ENCODE measurements around the gene UTP14C. TPM values are rescaled to one million over a fixed set of nuclear protein-coding genes. Genes with fewer than 3 reads are reported as not detected.
"Not testable (repeated sequence)": the region's sequence is repeated elsewhere in the genome, so short reads cannot be mapped to it uniquely, and the experiment has no call there.

UTP14C gene
- total RNA-seq, 1 donor from 2014 or later, result 29.1 TPM

- H3K79me2 ChIP-seq (ENCODE audit: low read depth), result no peaks in the 10 kb centered on the region
- peaks cover 5% of the 10 kb centered on the region for H3K9me3 Mint-ChIP-seq
- H2AFZ ChIP-seq (replicated peaks), result no peak overlapping the region
- H3K36me3 ChIP-seq, result no peaks in the 10 kb centered on the region
- peaks cover 3% of the 10 kb centered on the region for H3K36me3 Mint-ChIP-seq
- no peak overlapping the region for H3K27ac ChIP-seq
- no peaks in the 10 kb centered on the region for H3K4me1 Mint-ChIP-seq
- no peaks in the 10 kb centered on the region for H3K27me3 ChIP-seq
- no peak overlapping the region for H3K4me3 Mint-ChIP-seq
- DNase-seq (ENCODE audit: low spot score), result no peak
- H3F3A ChIP-seq (ENCODE audit: low read depth), result no peaks in the 10 kb centered on the region
- no peak overlapping the region for H3K27ac Mint-ChIP-seq
- no peaks in the 10 kb centered on the region for H4K20me1 ChIP-seq (ENCODE audit: low read depth)
- no peak overlapping the region for H3K4me2 ChIP-seq
- no peaks in the 10 kb centered on the region for H3K9me3 ChIP-seq (ENCODE audit: low read depth)
- H3K9ac ChIP-seq, result no peak overlapping the region
- H3K4me3 ChIP-seq, result no peak overlapping the region
- no peak for TF ChIP-seq EZH2 (IDR thresholded peaks at IDR 0.05)
- TF ChIP-seq EZH2phosphoT487 (IDR thresholded peaks at IDR 0.05), result no peak
- no peak for TF ChIP-seq CTCF (IDR thresholded peaks at IDR 0.05)
- no peaks in the 10 kb centered on the region for H3K27me3 Mint-ChIP-seq (ENCODE audit: insufficient read depth, low read depth)
- no peaks in the 10 kb centered on the region for H3K4me1 ChIP-seq
These were observed 29.0 kb downstream of the UTP14C start for GRCh38 chr13:52053460-52053859.

- H3K4me3 Mint-ChIP-seq; H3K27me3 Mint-ChIP-seq (ENCODE audit: insufficient read depth, low read depth); H3K4me1 Mint-ChIP-seq; H3F3A ChIP-seq (ENCODE audit: low read depth); H3K27ac ChIP-seq; H3K27ac Mint-ChIP-seq; H3K4me2 ChIP-seq; H2AFZ ChIP-seq (replicated peaks); H3K79me2 ChIP-seq (ENCODE audit: low read depth); H3K27me3 ChIP-seq; H4K20me1 ChIP-seq (ENCODE audit: low read depth); H3K36me3 Mint-ChIP-seq; H3K9ac ChIP-seq; H3K9me3 ChIP-seq (ENCODE audit: low read depth); DNase-seq (ENCODE audit: low spot score); H3K4me1 ChIP-seq; H3K36me3 ChIP-seq; H3K4me3 ChIP-seq: not testable (repeated sequence)
- peaks cover 35% of the 10 kb centered on the region for H3K9me3 Mint-ChIP-seq
These were observed 36.6 kb downstream of the UTP14C start for GRCh38 chr13:52061064-52061463.

- TF ChIP-seq EZH2 (IDR thresholded peaks at IDR 0.05), result no peak
- no peak for TF ChIP-seq EZH2phosphoT487 (IDR thresholded peaks at IDR 0.05)
- no peak for TF ChIP-seq CTCF (IDR thresholded peaks at IDR 0.05)
- Histone ChIP-seq H3K79me2 (ENCODE audit: low read depth) (no peaks in the 10 kb centered on the region), H3K27ac (no peak overlapping the region), H4K20me1 (ENCODE audit: low read depth) (no peaks in the 10 kb centered on the region), H3K9me3 (ENCODE audit: low read depth) (no peaks in the 10 kb centered on the region), H3K36me3 (no peaks in the 10 kb centered on the region), H3K27me3 (no peaks in the 10 kb centered on the region), H3K4me2 (no peak overlapping the region), H3K9ac (no peak overlapping the region), H3F3A (ENCODE audit: low read depth) (no peaks in the 10 kb centered on the region), H3K4me3 (no peak overlapping the region), H2AFZ (replicated peaks) (no peak overlapping the region), H3K4me1 (no peaks in the 10 kb centered on the region)
- H3K9me3 Mint-ChIP-seq, result peaks cover 35% of the 10 kb centered on the region
- DNase-seq (ENCODE audit: low spot score), result no peak
- no peaks in the 10 kb centered on the region for H3K4me1 Mint-ChIP-seq
- H3K27ac Mint-ChIP-seq, result no peak overlapping the region
- H3K4me3 Mint-ChIP-seq, result no peak overlapping the region
- H3K36me3 Mint-ChIP-seq, result peaks cover 4% of the 10 kb centered on the region
- H3K27me3 Mint-ChIP-seq (ENCODE audit: insufficient read depth, low read depth), result peaks cover 3% of the 10 kb centered on the region
These were observed 37.1 kb downstream of the UTP14C start for GRCh38 chr13:52061587-52061986.

- no peak overlapping the region for H3K4me2 ChIP-seq
- H3K4me1 Mint-ChIP-seq, result no peaks in the 10 kb centered on the region
- no peak for TF ChIP-seq CTCF (IDR thresholded peaks at IDR 0.05)
- peaks cover 6% of the 10 kb centered on the region for H3K9me3 ChIP-seq (ENCODE audit: low read depth)
- H3K27ac ChIP-seq, result no peak overlapping the region
- no peaks in the 10 kb centered on the region for H3K27me3 ChIP-seq
- no peak for DNase-seq (ENCODE audit: low spot score)
- H3K9ac ChIP-seq, result no peak overlapping the region
- no peak overlapping the region for H3K4me3 Mint-ChIP-seq
- H3K79me2 ChIP-seq (ENCODE audit: low read depth), result no peaks in the 10 kb centered on the region
- no peaks in the 10 kb centered on the region for H3K4me1 ChIP-seq
- H3F3A ChIP-seq (ENCODE audit: low read depth), result no peaks in the 10 kb centered on the region
- H3K9me3 Mint-ChIP-seq, result peaks cover 56% of the 10 kb centered on the region
- H3K36me3 ChIP-seq, result no peaks in the 10 kb centered on the region
- no peak overlapping the region for H3K27ac Mint-ChIP-seq
- peaks cover 3% of the 10 kb centered on the region for H3K27me3 Mint-ChIP-seq (ENCODE audit: insufficient read depth, low read depth)
- H3K4me3 ChIP-seq, result no peak overlapping the region
- H3K36me3 Mint-ChIP-seq, result peaks cover 4% of the 10 kb centered on the region
- no peaks in the 10 kb centered on the region for H4K20me1 ChIP-seq (ENCODE audit: low read depth)
- no peak overlapping the region for H2AFZ ChIP-seq (replicated peaks)
These were observed 42.7 kb downstream of the UTP14C start for GRCh38 chr13:52067237-52067636.
